Kidney capillary endothelial cell (primary cell): Measurements from ENCODE around the gene SYTL2.
A peak's percentile ranks its signal among the peaks of the same experiment; 100 is the strongest.

Experiments used
- DNase-seq: peaks from one replicate; pipeline ENCODE4 v3.0.0-alpha.2; 2018; ENCODE audit warnings: low spot score

The SYTL2 gene

GRCh38 chr11:85758480-85759039, 52.4 kb downstream of the SYTL2 start:
- DNase-seq, result no peak

GRCh38 chr11:85758026-85758425, 52.9 kb downstream of the SYTL2 start:
- no peak for DNase-seq

GRCh38 chr11:85756401-85757200, 54.3 kb downstream of the SYTL2 start:
- no peak for DNase-seq

GRCh38 chr11:85755701-85756100, 55.2 kb downstream of the SYTL2 start:
- DNase-seq, result no peak

- no peak for DNase-seq
Measured at GRCh38 chr11:85755285-85755684, 55.7 kb downstream of the SYTL2 start.

GRCh38 chr11:85752890-85753581, 57.9 kb downstream of the SYTL2 start:
- DNase-seq, result peak; percentile 54

- no peak for DNase-seq
Measured at GRCh38 chr11:85752201-85752889, 58.6 kb downstream of the SYTL2 start.

GRCh38 chr11:85751724-85752123, 59.2 kb downstream of the SYTL2 start:
- no peak for DNase-seq

GRCh38 chr11:85750646-85751045, 60.3 kb downstream of the SYTL2 start:
- no peak for DNase-seq

GRCh38 chr11:85749884-85750283, 61.1 kb downstream of the SYTL2 start:
- no peak for DNase-seq

- no peak for DNase-seq
Measured at GRCh38 chr11:85749287-85749834, 61.6 kb downstream of the SYTL2 start.

GRCh38 chr11:85748455-85748891, 62.5 kb downstream of the SYTL2 start:
- DNase-seq, result no peak

- no peak for DNase-seq
Measured at GRCh38 chr11:85746670-85747069, 64.3 kb downstream of the SYTL2 start.

GRCh38 chr11:85745626-85746025, 65.3 kb downstream of the SYTL2 start:
- no peak for DNase-seq

GRCh38 chr11:85742873-85743275, 68.1 kb downstream of the SYTL2 start:
- DNase-seq, result no peak

GRCh38 chr11:85742348-85742747, 68.6 kb downstream of the SYTL2 start:
- no peak for DNase-seq

- DNase-seq, result no peak
Measured at GRCh38 chr11:85740481-85741400, 70.2 kb downstream of the SYTL2 start.

- no peak for DNase-seq
Measured at GRCh38 chr11:85737738-85738137, 73.2 kb downstream of the SYTL2 start.

GRCh38 chr11:85735876-85736460, 75.0 kb downstream of the SYTL2 start:
- no peak for DNase-seq

- no peak for DNase-seq
Measured at GRCh38 chr11:85732965-85733364, 78.0 kb downstream of the SYTL2 start.

GRCh38 chr11:85726381-85726780, 84.6 kb downstream of the SYTL2 start:
- DNase-seq, result no peak
